ENCODE measurements around the gene OR51B5. TPM values are rescaled to one million over a fixed set of nuclear protein-coding genes. Genes with fewer than 3 reads are reported as not detected.

Gene OR51B5
- total RNA-seq, 4 donors from 2014 or later: not detected

DNA sequence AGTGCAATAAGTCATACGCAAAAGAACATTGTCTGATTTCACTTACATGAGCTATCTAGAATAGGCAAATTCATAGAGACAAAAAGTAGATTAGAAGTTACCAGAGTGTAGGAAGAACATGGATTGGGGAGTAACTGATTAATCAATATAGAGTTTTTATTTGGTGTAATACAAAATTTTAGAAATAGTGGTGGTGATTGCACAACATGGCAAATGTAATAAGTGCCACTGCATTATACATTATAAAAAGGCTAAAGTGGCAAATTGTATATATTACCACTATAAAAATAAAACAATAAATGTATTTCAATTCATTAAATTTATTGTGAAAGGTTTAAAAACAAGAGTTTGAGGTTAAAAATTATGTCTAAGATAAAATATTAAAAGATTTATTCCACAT, 32.9 kb downstream of the OR51B5 start:
- 100% methylated on average over 1 of the region's 1 CpG for WGBS
- H3K36me3 ChIP-seq: no peaks in the 10 kb centered on the region
- intact Hi-C loops (cut with DNase I): no loop called here
- no peak for DNase-seq (ENCODE audit: extremely low spot score)
- no peaks in the 10 kb centered on the region for H3K9me3 ChIP-seq
- H3K27me3 ChIP-seq: no peaks in the 10 kb centered on the region
- no peaks in the 10 kb centered on the region for H3K4me1 ChIP-seq
- TF ChIP-seq POLR2AphosphoS5 (IDR thresholded peaks at IDR 0.05) (no peak), CTCF (IDR thresholded peaks at IDR 0.05) (no peak), EP300 (IDR thresholded peaks at IDR 0.05) (no peak), POLR2A (IDR thresholded peaks at IDR 0.05; ENCODE audit: low read depth) (no peak)
- H3K4me3 ChIP-seq: no peak overlapping the region
- no peak overlapping the region for H3K27ac ChIP-seq (replicated peaks in 1 of 4)

- no peak for DNase-seq (ENCODE audit: extremely low spot score)
- intact Hi-C loops (cut with DNase I): no loop called here
- 84% methylated on average over 2 of the region's 2 CpGs for WGBS
These were observed 35.9 kb downstream of the OR51B5 start for GRCh38 chr11:5307256-5308019.

GRCh38 chr11:5304046-5304445, 39.3 kb downstream of the OR51B5 start:
- Histone ChIP-seq H3K4me1 (no peaks in the 10 kb centered on the region), H3K4me3 (no peak overlapping the region), H3K36me3 (no peaks in the 10 kb centered on the region), H3K27me3 (no peaks in the 10 kb centered on the region), H3K9me3 (no peaks in the 10 kb centered on the region), H3K27ac (replicated peaks in 1 of 4) (no peak overlapping the region)
- no peak for TF ChIP-seq CTCF (IDR thresholded peaks at IDR 0.05)
- no peak for TF ChIP-seq EP300 (IDR thresholded peaks at IDR 0.05)
- no peak for TF ChIP-seq POLR2A (IDR thresholded peaks at IDR 0.05; ENCODE audit: low read depth)
- TF ChIP-seq POLR2AphosphoS5 (IDR thresholded peaks at IDR 0.05): no peak
- intact Hi-C loops (cut with DNase I): no loop called here
- WGBS: 92% methylated on average over 1 of the region's 1 CpG
- DNase-seq (ENCODE audit: extremely low spot score): no peak

More at GRCh38 chr11:5307256-5308019, 35.9 kb downstream of the OR51B5 start:
- Histone ChIP-seq H3K4me3 (no peak overlapping the region), H3K9me3 (no peaks in the 10 kb centered on the region), H3K4me1 (no peaks in the 10 kb centered on the region), H3K36me3 (no peaks in the 10 kb centered on the region), H3K27me3 (no peaks in the 10 kb centered on the region), H3K27ac (replicated peaks in 1 of 4) (no peak overlapping the region)
- no peak for TF ChIP-seq POLR2A (IDR thresholded peaks at IDR 0.05; ENCODE audit: low read depth)
- TF ChIP-seq POLR2AphosphoS5 (IDR thresholded peaks at IDR 0.05): no peak
- TF ChIP-seq CTCF (IDR thresholded peaks at IDR 0.05): no peak
- TF ChIP-seq EP300 (IDR thresholded peaks at IDR 0.05): no peak

- WGBS: 68% methylated on average over 5 of the region's 5 CpGs
- Histone ChIP-seq H3K9me3 (no peaks in the 10 kb centered on the region), H3K27me3 (no peaks in the 10 kb centered on the region), H3K4me1 (no peaks in the 10 kb centered on the region), H3K27ac (replicated peaks in 1 of 4) (no peak overlapping the region), H3K36me3 (no peaks in the 10 kb centered on the region), H3K4me3 (no peak overlapping the region)
- DNase-seq (ENCODE audit: extremely low spot score): no peak
- TF ChIP-seq POLR2AphosphoS5 (IDR thresholded peaks at IDR 0.05) (no peak), POLR2A (IDR thresholded peaks at IDR 0.05; ENCODE audit: low read depth) (no peak), EP300 (IDR thresholded peaks at IDR 0.05) (no peak), CTCF (IDR thresholded peaks at IDR 0.05) (no peak)
- intact Hi-C loops (cut with DNase I): no loop called here
These were observed 39.7 kb downstream of the OR51B5 start for GRCh38 chr11:5303626-5304025.

GRCh38 chr11:5301846-5302245, 41.5 kb downstream of the OR51B5 start, which contains the start of gene OR51B4:
TSS of gene OR51B4 (minus strand) at chr11:5301946. CDS start at chr11:5301946, 0 bp downstream.
- WGBS: 88% methylated on average over 2 of the region's 2 CpGs
- Histone ChIP-seq H3K36me3 (no peaks in the 10 kb centered on the region), H3K4me3 (no peak within 1 kb of the TSS), H3K27ac (replicated peaks in 1 of 4) (no peak within 1 kb of the TSS), H3K27me3 (no peaks in the 10 kb centered on the region), H3K4me1 (no peaks in the 10 kb centered on the region), H3K9me3 (no peaks in the 10 kb centered on the region)
- TF ChIP-seq POLR2A (IDR thresholded peaks at IDR 0.05; ENCODE audit: low read depth): no peak
- DNase-seq (ENCODE audit: extremely low spot score): no peak
- intact Hi-C loops (cut with DNase I): no loop called here
